ENCODE results near the gene ZFP92. TPM values are rescaled to one million over a fixed set of nuclear protein-coding genes. Genes with fewer than 3 reads are reported as not detected.
A peak's percentile ranks its signal among the peaks of the same experiment; 100 is the strongest.

ZFP92 gene
- total RNA-seq, 3 donors from 2014 or later, result 0.29 to 1.6 (median 1.3) TPM

- Histone ChIP-seq H3K9me3 (no peaks in the 10 kb centered on the region), H3K36me3 (no peaks in the 10 kb centered on the region), H3K27ac (no peak overlapping the region), H3K4me1 (no peaks in the 10 kb centered on the region), H3K27me3 (peaks cover 0 to 62% of the 10 kb centered on the region in 2 donors), H3K4me3 (no peak overlapping the region)
- no peak for DNase-seq (ENCODE audit: low spot score in 2 of 2)
- TF ChIP-seq POLR2A (IDR thresholded peaks at IDR 0.05), result no peak
- no peak for TF ChIP-seq POLR2AphosphoS5 (IDR thresholded peaks at IDR 0.05)
- no peak for TF ChIP-seq CTCF (IDR thresholded peaks at IDR 0.05)
- intact Hi-C loops (cut with DNase I; ENCODE audit: low total_unique reads), result no loop called here
These were observed 1.7 kb upstream of the ZFP92 start for GRCh38 chrX:153409414-153410101.

- no peak overlapping the region for H3K27ac ChIP-seq
- peaks cover 0 to 66% of the 10 kb centered on the region in 2 donors for H3K27me3 ChIP-seq
- H3K4me1 ChIP-seq, result no peaks in the 10 kb centered on the region
- no peaks in the 10 kb centered on the region for H3K9me3 ChIP-seq
- intact Hi-C loops (cut with DNase I; ENCODE audit: low total_unique reads), result no loop called here
- no peaks in the 10 kb centered on the region for H3K36me3 ChIP-seq
- DNase-seq (ENCODE audit: low spot score in 2 of 2), result no peak
- no peak overlapping the region for H3K4me3 ChIP-seq
- TF ChIP-seq POLR2A (IDR thresholded peaks at IDR 0.05), result no peak
- TF ChIP-seq POLR2AphosphoS5 (IDR thresholded peaks at IDR 0.05), result no peak
- no peak for TF ChIP-seq CTCF (IDR thresholded peaks at IDR 0.05)
These were observed 899 bp upstream of the ZFP92 start for GRCh38 chrX:153410373-153410772.

GRCh38 chrX:153410888-153411254 is 401 bp upstream of the ZFP92 start:
- H3K9me3 ChIP-seq, result no peaks in the 10 kb centered on the region
- no peaks in the 10 kb centered on the region for H3K4me1 ChIP-seq
- TF ChIP-seq POLR2AphosphoS5 (IDR thresholded peaks at IDR 0.05) (no peak), POLR2A (IDR thresholded peaks at IDR 0.05) (no peak), CTCF (IDR thresholded peaks at IDR 0.05) (no peak)
- intact Hi-C loops (cut with DNase I; ENCODE audit: low total_unique reads), result no loop called here
- H3K27me3 ChIP-seq, result peaks cover 0 to 66% of the 10 kb centered on the region in 2 donors
- H3K36me3 ChIP-seq, result no peaks in the 10 kb centered on the region
- DNase-seq (ENCODE audit: low spot score in 2 of 2), result no peak
- peak overlapping the region; percentile 49 to 69 (median 50) for H3K4me3 ChIP-seq
- no peak overlapping the region for H3K27ac ChIP-seq

GRCh38 chrX:153411988-153412574 is 809 bp downstream of the ZFP92 start:
- intact Hi-C loops (cut with DNase I; ENCODE audit: low total_unique reads), result no loop called here
- peak overlapping the region; percentile 49 to 69 (median 50) for H3K4me3 ChIP-seq
- H3K27me3 ChIP-seq, result peaks cover 0 to 66% of the 10 kb centered on the region in 2 donors
- H3K9me3 ChIP-seq, result no peaks in the 10 kb centered on the region
- no peaks in the 10 kb centered on the region for H3K36me3 ChIP-seq
- DNase-seq (ENCODE audit: low spot score in 2 of 2), result no peak
- H3K4me1 ChIP-seq, result no peaks in the 10 kb centered on the region
- H3K27ac ChIP-seq, result no peak overlapping the region
- TF ChIP-seq CTCF (IDR thresholded peaks at IDR 0.05) (no peak), POLR2A (IDR thresholded peaks at IDR 0.05) (no peak), POLR2AphosphoS5 (IDR thresholded peaks at IDR 0.05) (no peak)
